Right kidney (tissue), 9 donors: ENCODE measurements around the gene AGPAT3.
A peak's percentile ranks its signal among the peaks of the same experiment; 100 is the strongest.
"Not testable (repeated sequence)": the region's sequence is repeated elsewhere in the genome, so short reads cannot be mapped to it uniquely, and the experiment has no call there.

Experiments used
- DNase-seq: peaks from one replicate; pipeline ENCODE4 v3.0.0-alpha.2; 2016
- long read RNA-seq, 8 donors: transcript quantifications; one replicate each; lab custom pipeline, GENCODE V29; 2026

AGPAT3 gene, protein sequence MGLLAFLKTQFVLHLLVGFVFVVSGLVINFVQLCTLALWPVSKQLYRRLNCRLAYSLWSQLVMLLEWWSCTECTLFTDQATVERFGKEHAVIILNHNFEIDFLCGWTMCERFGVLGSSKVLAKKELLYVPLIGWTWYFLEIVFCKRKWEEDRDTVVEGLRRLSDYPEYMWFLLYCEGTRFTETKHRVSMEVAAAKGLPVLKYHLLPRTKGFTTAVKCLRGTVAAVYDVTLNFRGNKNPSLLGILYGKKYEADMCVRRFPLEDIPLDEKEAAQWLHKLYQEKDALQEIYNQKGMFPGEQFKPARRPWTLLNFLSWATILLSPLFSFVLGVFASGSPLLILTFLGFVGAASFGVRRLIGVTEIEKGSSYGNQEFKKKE
- long read RNA-seq, donor 1, full-length matches to known transcripts = 20 of 25 reads
- long read RNA-seq, donor 1, partial matches to known transcripts = 5 of 25 reads
- long read RNA-seq, donor 1, other reads (novel, unspliced or antisense) = 0 of 25 reads
- long read RNA-seq, donor 2, full-length matches to known transcripts = 4 of 9 reads
- long read RNA-seq, donor 2, partial matches to known transcripts = 5 of 9 reads
- long read RNA-seq, donor 2, other reads (novel, unspliced or antisense) = 0 of 9 reads
- long read RNA-seq, donor 3, full-length matches to known transcripts = 7 of 12 reads
- long read RNA-seq, donor 3, partial matches to known transcripts = 5 of 12 reads
- long read RNA-seq, donor 3, other reads (novel, unspliced or antisense) = 0 of 12 reads
- long read RNA-seq, donor 4, full-length matches to known transcripts = 7 of 7 reads
- long read RNA-seq, donor 4, partial matches to known transcripts = 0 of 7 reads
- long read RNA-seq, donor 4, other reads (novel, unspliced or antisense) = 0 of 7 reads
- long read RNA-seq, donor 5, full-length matches to known transcripts = 13 of 13 reads
- long read RNA-seq, donor 5, partial matches to known transcripts = 0 of 13 reads
- long read RNA-seq, donor 5, other reads (novel, unspliced or antisense) = 0 of 13 reads
- long read RNA-seq, donor 6, full-length matches to known transcripts = 16 of 29 reads
- long read RNA-seq, donor 6, partial matches to known transcripts = 13 of 29 reads
- long read RNA-seq, donor 6, other reads (novel, unspliced or antisense) = 0 of 29 reads
- long read RNA-seq, donor 7, full-length matches to known transcripts = 22 of 50 reads
- long read RNA-seq, donor 7, partial matches to known transcripts = 28 of 50 reads
- long read RNA-seq, donor 7, other reads (novel, unspliced or antisense) = 0 of 50 reads
- long read RNA-seq, donor 8, full-length matches to known transcripts = 19 of 19 reads
- long read RNA-seq, donor 8, partial matches to known transcripts = 0 of 19 reads
- long read RNA-seq, donor 8, other reads (novel, unspliced or antisense) = 0 of 19 reads

DNA sequence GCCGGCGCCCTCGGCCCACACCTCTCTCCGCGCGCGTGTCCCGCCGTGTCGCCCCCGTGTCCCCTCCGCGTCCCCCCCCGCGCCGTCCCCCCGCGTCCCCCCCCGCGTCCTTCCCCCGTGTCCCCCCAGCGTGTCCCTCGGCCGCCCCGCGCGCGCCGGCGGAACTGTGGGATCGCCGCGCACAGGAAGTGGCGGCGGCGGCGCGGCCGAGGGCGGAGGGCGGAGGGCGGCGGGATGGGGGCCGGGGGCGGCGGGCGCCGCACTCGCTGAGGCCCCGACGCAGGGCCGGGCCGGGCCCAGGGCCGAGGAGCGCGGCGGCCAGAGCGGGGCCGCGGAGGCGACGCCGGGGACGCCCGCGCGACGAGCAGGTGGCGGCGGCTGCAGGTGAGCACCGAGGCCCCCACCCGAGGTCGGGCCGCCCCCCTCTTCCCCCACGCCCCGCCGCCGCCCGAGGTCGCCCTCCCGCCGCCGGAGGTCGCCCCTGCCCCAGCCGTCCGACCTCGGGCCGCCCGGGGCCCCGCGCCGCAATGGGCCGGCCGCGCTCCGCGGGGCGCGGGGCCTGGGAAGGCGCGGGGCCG is at the start of gene AGPAT3:
Gene AGPAT3, plus strand, starts transcription at position 262 of the 578 bp plus-strand sequence. CDS start 94,459 bp downstream, outside the sequence.
- DNase-seq = no peak

DNA sequence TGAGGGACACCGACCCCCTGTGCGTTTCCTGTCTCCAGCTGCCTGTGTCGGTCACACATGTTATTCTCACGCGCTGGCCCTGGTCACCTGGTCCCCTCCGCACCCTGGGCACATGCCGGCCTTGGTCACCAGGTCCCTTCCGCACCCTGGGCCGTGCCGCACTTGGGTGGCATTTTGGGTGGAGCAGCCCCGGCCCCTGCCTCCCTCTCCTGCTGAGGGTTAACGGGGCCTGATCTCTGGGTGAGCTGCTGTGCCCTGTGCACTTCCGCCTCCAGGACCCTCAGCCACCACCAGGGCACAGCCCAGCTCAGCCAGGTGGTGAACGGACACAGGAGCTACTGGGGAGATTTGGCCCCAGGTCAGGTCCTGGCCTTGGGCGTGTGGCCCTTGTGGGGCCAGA is 49.0 kb upstream of the AGPAT3 start:
- DNase-seq = no peak

DNA sequence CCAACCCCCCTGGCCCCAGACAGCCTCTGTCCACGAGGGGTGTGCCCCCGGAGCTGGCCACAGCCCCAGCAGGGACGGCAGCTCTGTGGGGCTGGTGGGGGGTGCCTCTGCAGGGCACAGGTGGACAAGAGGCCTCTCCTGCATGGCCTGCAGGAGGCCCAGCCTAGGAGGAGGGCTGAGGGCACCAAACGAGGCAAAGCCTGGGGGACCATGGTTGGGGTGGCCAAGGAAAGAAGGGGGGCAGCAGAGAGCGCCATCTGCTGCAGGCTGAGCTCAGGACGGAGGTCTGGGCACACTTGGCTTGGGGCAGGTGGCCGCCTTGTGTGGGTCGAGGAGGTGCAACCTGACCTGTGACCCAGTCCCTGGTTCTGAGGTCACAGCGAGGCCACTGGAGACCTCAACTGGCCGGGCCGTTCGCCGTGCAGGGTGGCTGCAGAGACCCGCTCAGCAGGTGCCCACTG is 48.4 kb upstream of the AGPAT3 start:
- DNase-seq = no peak

DNA sequence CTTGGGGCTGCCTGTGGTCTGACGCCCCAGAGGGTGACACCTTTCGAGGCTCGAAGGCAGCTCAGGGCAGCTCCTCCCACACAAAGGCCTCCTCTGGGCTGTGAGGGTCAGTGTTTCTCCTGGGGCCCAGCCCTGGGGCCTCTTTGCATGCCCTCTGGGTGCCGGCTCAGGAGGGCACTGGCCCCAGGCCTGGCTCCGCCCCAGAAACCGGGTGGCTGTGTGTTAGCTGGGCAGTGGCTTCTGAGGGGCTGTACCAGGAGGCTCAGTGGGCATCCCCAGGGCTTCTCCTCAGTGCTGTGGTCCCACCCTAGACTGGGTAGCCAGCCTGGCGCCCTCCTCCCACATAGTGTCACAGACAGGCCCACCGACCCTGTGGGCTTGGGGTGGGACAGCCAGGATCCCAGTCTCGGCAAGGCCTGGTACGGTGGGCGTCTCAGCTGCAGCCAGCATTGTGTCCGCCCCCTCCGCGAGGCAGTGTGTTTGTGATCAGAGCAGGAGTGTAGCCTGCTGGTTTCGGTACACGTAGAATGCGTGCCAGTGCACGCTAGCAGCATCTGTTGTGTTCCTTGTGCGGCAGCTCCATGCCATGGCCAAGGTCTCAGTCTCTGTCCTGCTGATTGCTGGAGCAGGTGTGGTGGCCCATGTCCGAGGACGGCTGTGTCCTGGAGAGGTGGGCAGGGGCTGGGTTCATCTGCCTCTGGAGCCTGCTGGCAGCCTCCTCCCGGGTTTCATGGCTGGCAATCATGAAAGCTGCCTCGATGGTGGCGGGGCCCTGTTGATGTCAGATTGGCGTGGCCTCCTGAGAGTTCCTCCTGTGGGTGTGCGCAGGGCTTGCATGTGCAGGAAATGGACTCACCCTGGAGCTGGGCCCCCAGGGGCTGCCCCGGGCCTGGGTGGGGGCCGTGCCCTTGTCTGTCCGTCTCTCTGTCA is 47.6 kb upstream of the AGPAT3 start:
- no peak for DNase-seq

DNA sequence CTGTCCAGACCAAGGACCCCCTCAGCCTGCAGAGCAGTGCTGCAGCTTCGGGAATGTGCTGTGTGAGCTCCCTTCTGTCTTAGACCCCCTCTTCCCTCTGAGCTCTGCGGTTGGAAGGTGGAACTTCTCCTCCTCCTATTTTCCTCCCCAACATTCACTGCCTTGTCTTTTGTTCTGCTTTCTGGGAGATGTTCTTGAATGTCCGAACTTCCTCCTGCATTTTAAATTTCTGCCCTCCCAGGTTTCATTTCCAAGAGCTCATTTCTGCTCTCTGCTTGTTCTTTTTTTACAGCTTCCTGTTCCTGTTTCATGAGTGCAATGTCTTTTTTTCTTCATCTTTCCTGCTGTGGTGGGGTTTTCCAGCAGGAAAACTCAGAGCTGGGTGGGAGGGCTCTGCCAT is 46.3 kb upstream of the AGPAT3 start:
- DNase-seq = no peak

DNA sequence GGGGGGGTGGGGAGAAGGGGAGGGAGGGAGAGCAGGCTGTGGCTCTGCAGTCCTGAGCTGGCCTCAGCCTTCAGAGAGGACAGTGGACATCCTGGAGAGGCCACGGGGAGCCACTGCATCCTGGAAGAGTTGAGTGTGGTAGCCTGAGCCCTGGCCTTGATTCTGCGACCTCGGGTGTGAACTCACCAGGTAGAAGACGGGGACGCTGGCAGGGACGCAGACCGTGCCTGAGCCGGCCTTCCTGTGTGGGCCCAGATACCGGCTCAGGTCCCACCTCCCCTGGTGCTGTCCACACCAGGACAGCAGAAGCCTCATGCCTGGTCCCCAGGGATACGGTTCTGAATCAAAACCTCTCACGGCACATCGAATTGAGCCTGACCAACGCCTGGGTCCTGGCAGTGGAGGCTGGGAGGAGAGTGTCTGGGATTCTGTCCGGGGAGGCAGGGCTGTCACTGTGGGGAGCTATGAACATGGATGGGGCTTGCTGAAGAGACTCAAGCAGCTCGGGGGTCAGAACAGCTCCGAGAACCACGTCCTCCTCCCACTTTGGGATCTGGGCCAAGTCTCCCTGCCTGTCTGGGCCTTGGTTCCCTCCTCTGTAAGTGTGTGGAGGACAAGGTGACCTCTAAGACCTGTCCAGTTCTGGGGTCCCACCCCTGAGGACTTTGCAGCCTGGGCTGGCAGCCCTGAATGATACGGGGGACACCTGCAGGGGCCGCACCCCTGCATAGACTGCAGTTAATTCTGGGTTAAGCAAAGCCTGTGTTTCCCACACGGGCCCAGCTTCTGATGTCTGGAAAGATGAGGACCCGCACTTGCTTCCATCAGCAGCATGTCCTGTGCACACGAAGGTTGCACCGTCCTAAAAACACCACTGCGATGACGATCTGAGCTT is 45.3 kb upstream of the AGPAT3 start:
- DNase-seq = no peak

DNA sequence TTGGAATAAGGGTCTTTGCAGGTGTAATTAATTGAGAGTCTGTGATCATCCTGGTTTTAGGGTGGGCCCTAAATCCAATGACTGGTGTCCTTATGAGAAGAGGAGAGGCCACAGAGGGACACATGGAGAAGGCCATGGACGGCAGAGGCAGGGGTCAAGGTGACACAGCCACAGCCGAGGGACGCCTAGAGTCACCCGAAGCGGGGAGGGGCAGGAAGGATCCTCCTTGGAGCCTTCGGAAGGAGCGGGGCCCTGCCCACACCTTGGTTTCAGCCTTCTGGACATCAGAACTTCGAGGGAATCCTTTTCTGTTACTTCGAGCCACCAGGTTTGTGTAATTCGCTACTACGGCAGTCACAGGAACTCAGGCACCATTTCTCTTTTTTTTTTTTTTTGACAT is 44.6 kb upstream of the AGPAT3 start:
- DNase-seq = no peak

DNA sequence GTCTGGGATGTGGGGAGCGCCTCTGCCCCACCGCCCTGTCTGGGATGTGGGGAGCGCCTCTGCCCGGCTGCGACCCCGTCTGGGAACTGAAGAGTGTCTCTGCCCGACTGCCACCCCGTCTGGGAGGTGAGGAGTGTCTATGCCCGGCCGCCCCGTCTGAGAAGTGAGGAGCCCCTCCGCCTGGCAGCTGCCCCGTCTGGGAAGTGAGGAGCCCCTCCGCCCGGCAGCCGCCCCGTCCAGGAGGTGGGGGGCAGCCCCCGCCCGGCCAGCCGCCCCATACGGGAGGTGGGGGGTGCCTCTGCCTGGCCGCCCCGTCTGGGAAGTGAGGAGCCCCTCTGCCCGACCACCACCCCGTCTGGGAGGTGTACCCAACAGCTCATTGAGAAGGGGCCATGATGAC is 42.9 kb upstream of the AGPAT3 start:
- DNase-seq = not testable (repeated sequence)

DNA sequence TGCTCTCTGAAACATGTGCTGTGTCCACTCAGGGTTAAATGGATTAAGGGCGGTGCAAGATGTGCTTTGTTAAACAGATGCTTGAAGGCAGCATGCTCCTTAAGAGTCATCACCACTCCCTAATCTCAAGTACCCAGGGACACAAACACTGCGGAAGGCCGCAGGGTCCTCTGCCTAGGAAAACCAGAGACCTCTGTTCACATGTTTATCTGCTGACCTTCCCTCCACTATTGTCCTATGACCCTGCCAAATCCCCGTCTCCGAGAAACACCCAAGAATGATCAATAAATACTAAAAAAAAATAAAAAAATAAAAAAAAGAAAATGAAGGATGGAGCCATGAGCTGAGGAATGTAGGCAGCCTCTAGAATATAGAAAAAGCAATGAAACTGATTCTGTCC is 42.3 kb upstream of the AGPAT3 start:
- DNase-seq = not testable (repeated sequence)

DNA sequence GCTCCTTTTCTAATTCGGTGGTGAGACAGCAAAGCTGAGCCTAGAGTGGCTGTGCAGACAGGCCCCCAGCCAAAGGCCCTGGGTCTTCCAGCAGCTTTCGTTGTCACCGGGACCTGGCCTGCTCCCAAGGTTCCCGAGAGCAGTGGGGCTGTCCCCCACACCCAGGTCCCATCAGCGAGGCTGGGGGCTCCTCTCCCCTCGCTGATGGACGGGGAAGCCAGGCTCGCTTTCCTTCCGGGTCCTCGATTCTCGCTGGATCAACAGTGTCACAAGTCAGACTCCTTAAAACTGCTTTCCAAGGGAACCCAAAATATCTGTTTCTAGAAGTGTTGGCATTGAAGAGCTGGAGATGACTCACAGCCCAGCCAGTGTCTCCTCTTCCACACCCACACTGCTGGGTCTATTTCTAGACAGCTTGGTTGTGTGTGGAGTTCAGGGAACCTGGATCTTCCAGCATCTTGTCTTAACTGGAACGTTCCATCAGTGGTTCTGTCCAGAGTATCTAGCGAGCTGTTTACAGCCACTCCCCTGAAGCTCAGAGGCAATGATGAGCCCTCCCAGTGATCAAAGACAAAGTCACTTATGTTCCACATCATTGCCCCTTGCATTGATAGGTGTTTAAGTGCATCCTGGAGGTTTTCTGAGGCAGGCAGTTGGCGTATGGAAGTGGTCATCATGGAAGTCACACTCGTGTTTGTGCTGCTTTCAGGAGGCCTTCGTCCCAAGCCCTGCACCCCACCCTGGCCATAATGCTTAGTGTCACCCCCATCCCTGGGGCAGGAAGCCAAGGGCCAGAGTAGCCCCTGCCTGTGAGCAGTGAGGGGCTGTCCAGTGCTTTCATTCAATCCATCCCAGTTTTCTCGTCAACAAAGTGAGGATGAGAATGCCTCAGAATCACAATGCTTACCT is 40.4 kb upstream of the AGPAT3 start:
- DNase-seq = no peak

DNA sequence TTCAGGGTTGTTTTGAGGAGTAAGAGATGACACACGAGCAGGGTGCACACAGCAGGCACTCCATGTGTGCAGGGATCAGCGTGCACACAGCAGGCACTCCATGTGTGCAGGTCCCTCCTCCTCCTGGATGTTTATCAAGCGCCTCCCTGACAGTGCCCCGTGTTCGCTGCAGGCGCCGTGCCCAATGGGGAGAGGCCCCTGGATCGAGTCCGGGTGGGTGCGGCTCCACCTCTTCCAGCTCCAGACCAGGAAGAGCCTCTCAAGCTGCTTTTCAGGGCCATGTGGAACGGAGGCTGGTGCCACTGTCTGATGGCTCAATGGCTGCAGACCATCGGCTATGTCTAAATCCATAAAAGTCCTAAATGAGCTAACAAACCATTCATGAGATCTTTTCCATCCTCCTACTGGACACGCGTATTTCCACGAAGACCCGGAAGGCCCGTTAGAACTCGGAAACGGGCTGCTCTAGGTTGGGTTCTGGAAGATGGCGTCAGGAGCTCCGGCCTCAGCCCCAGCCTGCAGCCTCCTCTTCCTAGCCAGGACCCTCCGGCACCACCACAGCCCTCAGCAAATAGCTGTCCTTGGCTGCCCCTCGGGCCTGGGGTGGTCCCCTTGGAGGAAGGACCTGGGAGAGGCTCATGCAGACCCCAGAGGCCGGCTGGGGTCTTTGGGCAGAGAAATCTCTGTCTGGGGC is 39.6 kb upstream of the AGPAT3 start:
- no peak for DNase-seq

DNA sequence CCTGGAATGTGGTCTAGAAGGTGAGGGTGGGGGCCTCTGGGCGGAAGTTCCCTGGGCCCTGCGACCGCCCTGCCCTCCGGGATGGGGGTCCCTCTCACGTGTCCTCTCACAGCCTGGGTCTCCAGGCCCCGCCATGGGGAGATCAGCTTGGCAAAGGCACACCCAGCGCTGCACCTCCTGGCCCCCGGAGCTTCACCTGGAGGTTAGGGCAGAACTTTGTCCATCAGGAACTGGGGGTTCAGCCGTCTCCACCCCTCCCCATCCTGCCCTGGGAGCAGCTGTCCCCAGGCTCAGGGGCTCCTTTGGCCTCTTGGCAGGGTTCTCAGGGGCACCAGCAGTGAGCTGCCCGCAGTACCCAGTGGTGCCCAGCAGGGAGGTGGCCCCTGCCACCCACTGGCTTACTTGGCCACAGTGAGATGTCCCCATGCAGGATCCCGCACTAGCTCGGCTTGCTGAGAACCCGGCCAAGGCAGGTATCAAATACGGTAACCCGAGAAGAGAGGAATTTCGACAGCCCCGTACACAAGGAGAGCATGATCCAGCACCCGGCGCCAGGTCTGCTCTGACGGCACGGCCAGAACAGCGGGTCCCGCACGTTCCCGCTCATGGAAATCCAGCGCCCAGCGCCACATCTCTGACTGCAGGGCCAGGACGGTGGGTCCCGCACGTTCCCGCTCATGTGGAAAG is 38.9 kb upstream of the AGPAT3 start:
- DNase-seq = peak; percentile 75

DNA sequence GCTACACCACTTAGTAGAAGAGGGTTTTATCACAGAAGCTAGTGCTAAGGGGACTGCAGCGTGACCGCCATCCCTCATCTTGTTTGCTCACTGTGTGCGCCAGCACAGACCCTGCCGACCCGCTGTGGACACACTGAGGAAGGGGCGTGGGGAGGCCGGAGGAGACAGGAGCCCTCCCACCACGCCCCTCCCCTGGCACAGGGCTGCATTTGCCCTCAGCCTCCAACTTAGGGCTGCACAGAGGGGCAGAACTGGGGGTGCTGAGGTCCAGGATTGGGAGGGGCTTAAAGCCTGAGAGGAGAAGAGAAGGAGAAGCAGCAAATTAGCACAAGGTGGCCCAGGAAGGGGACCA is 38.4 kb upstream of the AGPAT3 start:
- DNase-seq = no peak

DNA sequence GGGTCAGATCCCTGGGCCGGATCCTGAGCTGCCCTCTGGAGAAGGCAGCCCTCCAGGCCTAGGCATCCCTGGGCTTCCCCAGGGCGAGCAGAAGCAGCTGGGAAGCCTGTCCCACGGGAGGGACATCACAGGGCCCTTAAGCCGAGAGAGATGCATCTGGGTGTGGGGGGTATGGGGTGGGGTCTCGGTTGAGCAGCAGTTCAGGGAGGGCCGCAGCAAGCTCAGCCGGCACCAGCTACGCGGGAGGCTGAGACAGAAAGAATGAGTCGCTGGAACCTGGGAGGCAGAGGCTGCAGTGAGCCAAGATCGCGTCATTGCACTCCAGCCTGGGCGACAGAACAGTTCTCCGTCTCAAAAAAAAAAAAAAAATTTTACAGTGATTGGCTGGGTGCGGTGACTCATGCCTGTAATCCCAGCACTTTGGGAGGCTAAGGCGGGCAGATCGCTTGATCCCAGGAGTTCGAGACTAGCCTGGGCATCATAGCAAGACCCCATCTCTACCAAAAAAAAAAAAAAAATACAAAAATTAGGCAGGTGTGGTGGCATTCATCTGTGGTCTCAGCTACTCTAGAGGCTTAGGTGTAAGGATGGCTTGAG is 37.9 kb upstream of the AGPAT3 start:
- no peak for DNase-seq

DNA sequence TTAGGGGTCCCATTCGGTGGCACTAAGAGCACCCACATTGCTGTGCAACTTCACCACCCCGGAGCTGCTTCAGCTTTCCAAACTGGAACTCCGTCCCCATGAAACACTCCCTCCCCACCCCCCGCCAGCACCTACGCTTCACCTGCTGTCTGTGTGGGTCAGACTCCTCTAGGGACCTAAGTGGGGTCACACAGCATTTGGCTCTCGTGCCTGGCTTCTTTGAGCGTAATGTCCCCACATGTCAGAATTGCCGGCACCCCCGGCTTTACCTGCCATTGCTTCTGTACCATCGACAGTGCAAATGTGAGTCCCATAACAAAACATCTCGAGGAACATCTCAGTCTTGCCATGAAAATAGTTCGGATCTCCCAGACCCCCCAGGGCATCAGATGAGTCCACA is 35.9 kb upstream of the AGPAT3 start:
- no peak for DNase-seq

DNA sequence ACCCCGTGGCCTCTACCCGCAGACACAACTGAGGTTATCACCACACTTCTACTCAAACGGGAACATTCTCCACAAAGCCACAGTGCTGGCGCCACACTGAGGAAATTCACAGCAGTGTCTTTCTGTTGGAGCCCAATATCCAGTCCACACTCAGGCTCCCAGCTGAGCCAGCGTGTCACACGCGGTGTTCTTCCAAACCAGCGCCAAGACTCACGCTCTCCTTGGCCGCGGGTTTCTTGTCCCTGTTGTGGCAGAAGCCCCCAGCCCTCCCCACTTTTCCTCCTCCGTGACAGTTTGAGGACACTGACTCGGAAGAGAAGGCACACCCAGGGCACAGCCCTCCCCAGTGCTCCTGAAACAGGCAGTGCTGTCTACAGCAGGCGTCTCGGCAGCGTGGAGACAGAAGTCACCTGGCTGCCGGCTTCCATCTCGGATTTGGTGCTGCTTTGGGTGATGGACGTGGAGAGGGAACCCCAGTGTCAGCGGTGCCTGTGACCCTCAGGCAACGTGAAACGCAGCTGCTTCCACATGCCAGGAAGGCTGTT is 35.4 kb upstream of the AGPAT3 start:
- DNase-seq = no peak

DNA sequence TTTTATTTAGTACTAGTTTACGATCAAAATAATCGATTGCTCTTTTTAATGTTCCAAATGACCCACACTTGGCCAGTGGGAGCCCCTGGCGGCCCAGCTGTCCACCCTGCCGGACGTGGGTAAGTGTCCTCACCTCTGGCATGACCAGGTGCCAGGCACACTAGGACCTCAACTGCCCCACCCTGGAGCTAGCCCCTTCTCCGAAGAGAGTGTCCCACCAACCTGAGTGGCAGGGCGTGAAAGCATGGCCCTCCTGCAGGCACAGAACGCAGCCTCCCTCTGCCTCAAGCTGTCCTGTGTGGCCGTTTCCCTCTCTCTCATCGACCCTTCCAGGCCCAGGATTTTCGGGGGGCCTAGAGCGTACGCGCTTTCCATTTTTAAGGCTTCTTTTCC is 32.9 kb upstream of the AGPAT3 start:
- no peak for DNase-seq
